Endothelial cell (in vitro differentiated cells): ENCODE results near the gene NAA38. TPM values are rescaled to one million over a fixed set of nuclear protein-coding genes. Genes with fewer than 3 reads are reported as not detected.

Source experiments
- DNase-seq: peaks from one replicate; pipeline ENCODE4 v3.0.0; 2021; ENCODE audit warnings: low spot score
- H3K27ac Mint-ChIP-seq: one replicate; pipeline ENCODE4 v1.8.0; 2021; ENCODE audit warnings: mixed read lengths, inconsistent platforms; ENCODE audit not compliant: unreplicated experiment
- H3K27me3 Mint-ChIP-seq: one replicate; pipeline ENCODE4 v1.8.0; 2021; ENCODE audit warnings: mild to moderate bottlenecking, moderate library complexity, mixed read lengths, inconsistent platforms; ENCODE audit not compliant: unreplicated experiment
- H3K36me3 Mint-ChIP-seq: one replicate; pipeline ENCODE4 v1.8.0; 2021; ENCODE audit warnings: mild to moderate bottlenecking, low read depth, mixed read lengths, inconsistent platforms; ENCODE audit not compliant: unreplicated experiment
- H3K4me1 Mint-ChIP-seq: one replicate; pipeline ENCODE4 v1.8.0; 2021; ENCODE audit warnings: mild to moderate bottlenecking, mixed read lengths, inconsistent platforms; ENCODE audit not compliant: unreplicated experiment
- H3K4me3 Mint-ChIP-seq: one replicate; pipeline ENCODE4 v1.8.0; 2021; ENCODE audit warnings: mild to moderate bottlenecking, mixed read lengths, inconsistent platforms; ENCODE audit not compliant: unreplicated experiment
- H3K9me3 Mint-ChIP-seq: one replicate; pipeline ENCODE4 v1.8.0; 2021; ENCODE audit warnings: mixed read lengths, inconsistent platforms; ENCODE audit not compliant: unreplicated experiment
- total RNA-seq: library from RNA; stranded (reverse); fragmentation: NEBNext Ultra II Directional; extraction: Animal tissue kit (Norgen Biotek cat#: 25700); gene quantifications from one replicate; pipeline ENCODE4 v1.2.1, GENCODE V29; 2021; ENCODE audit not compliant: unreplicated experiment
- TF ChIP-seq, protein P1 (sequence below): fragments of 200-600 bp; sonication (generic); IDR thresholded peaks from one replicate; pipeline ENCODE4 v1.5.0; 2021; ENCODE audit warnings: antibody characterized with exemption; ENCODE audit not compliant: unreplicated experiment

NAA38 gene
- total RNA-seq, 1 donor from 2014 or later = 97.9 TPM

DNA sequence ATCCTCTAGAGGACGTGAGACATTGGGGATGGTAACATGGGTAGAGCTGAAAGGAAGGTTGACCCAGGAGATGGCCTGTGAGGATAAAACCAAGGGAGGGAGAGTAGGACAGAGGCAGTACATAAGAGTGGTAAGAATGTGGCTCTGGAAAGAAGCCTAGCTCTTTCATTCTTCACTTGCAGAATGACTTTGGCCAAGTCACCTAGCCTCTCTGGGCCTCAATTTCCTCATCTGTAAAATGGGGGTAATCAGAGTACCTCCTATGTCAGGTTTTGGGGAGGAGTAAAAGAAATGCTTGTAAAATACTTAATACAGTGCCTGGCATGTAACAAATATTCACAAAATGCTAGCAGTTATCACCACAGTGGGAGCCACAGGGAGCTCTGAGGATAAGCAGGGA lies 16.5 kb downstream of the NAA38 start:
- peaks cover 17% of the 10 kb centered on the region for H3K36me3 Mint-ChIP-seq
- H3K27me3 Mint-ChIP-seq = peaks cover 35% of the 10 kb centered on the region
- H3K4me1 Mint-ChIP-seq = peaks cover 56% of the 10 kb centered on the region
- no peaks in the 10 kb centered on the region for H3K9me3 Mint-ChIP-seq
- H3K4me3 Mint-ChIP-seq = peak overlapping the region; percentile 95
- DNase-seq = no peak
- peak overlapping the region; percentile 90 for H3K27ac Mint-ChIP-seq
- TF ChIP-seq, protein P1, sequence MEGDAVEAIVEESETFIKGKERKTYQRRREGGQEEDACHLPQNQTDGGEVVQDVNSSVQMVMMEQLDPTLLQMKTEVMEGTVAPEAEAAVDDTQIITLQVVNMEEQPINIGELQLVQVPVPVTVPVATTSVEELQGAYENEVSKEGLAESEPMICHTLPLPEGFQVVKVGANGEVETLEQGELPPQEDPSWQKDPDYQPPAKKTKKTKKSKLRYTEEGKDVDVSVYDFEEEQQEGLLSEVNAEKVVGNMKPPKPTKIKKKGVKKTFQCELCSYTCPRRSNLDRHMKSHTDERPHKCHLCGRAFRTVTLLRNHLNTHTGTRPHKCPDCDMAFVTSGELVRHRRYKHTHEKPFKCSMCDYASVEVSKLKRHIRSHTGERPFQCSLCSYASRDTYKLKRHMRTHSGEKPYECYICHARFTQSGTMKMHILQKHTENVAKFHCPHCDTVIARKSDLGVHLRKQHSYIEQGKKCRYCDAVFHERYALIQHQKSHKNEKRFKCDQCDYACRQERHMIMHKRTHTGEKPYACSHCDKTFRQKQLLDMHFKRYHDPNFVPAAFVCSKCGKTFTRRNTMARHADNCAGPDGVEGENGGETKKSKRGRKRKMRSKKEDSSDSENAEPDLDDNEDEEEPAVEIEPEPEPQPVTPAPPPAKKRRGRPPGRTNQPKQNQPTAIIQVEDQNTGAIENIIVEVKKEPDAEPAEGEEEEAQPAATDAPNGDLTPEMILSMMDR = no peak

DNA sequence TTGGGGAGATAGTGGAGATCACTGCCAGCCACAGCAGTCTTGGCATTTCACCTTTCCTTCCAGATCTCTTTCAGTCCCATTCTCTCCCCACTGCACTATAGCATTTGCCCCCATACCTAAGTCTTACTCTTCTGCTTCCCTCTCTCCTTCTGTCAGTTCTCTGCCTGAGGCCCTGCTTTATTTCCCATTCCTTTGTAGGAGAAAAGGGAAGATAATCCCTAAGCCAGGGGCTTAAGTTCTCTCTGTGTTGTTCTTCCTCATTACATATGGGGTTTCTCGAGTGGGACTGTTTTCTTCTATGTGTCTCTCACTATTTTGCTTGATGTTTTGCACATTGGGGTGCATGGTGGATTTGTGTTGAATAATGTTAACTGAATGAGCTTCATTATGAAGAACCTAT lies 16.9 kb downstream of the NAA38 start:
- H3K4me1 Mint-ChIP-seq = peaks cover 56% of the 10 kb centered on the region
- H3K27me3 Mint-ChIP-seq = peaks cover 35% of the 10 kb centered on the region
- H3K36me3 Mint-ChIP-seq = peaks cover 17% of the 10 kb centered on the region
- no peaks in the 10 kb centered on the region for H3K9me3 Mint-ChIP-seq
- peak overlapping the region; percentile 36 for H3K27ac Mint-ChIP-seq
- TF ChIP-seq, protein P1 = no peak
- DNase-seq = no peak
- H3K4me3 Mint-ChIP-seq = peak overlapping the region; percentile 84

DNA sequence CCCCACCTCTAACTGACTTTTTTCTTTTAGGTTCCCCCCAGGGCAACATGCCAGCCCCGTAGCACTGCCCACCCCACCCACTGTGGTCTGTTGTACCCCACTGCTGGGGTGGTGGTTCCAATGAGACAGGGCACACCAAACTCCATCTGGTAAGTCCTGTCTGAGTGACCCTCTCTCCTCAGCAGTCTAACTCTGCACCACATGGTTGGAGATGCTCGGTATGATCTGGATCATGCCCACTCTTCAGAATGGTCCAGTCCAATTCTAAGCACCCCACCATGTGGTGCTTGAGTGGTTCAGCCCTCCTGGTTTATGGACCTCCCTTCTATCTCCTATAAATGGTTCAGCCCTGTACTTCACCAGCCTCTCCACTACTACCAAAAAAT lies 17.5 kb downstream of the NAA38 start:
- Mint-ChIP-seq H3K36me3 (peaks cover 17% of the 10 kb centered on the region), H3K4me3 (peak overlapping the region; percentile 84), H3K9me3 (no peaks in the 10 kb centered on the region), H3K4me1 (peaks cover 58% of the 10 kb centered on the region), H3K27me3 (peaks cover 41% of the 10 kb centered on the region), H3K27ac (no peak overlapping the region)
- no peak for DNase-seq
- TF ChIP-seq, protein P1 = no peak

DNA sequence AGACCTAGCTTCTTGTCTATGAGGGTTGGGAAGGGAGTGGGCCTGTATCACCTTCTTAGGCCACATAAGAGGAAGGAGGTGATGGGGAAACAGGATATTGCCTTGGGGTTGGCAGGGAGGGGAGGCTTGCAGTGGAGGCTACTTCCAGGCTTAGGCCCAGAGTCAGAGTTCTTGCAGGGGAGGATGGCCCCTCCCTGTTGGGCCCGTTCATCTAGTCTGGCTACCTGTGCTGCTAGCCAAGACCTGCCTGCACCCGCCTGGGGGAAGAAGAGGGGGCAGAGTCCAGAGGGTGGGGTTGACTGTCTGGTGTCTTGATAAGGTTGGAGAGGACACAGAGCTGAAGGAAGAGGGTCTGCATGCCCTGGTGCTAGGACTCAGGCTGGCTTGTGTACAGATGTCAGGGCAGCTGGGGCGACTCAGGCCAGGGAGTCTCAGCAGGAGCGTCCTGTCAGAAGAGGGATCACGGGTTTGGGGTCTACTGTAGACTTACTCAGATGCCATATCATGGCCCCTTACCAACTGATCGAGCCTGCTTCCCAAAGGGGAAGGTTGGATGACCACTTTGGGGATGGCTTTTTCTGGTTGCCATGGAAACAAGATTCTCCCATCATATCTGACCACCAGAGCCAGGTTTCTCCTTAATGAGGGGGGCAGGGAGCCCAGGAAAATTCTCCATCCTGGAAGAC lies 18.0 kb downstream of the NAA38 start:
- peak overlapping the region; percentile 51 for H3K27ac Mint-ChIP-seq
- H3K4me1 Mint-ChIP-seq = peaks cover 58% of the 10 kb centered on the region
- H3K36me3 Mint-ChIP-seq = peaks cover 17% of the 10 kb centered on the region
- peak overlapping the region; percentile 82 for H3K4me3 Mint-ChIP-seq
- no peak for DNase-seq
- no peaks in the 10 kb centered on the region for H3K9me3 Mint-ChIP-seq
- TF ChIP-seq, protein P1 = no peak
- peaks cover 44% of the 10 kb centered on the region for H3K27me3 Mint-ChIP-seq
